ENCODE results near the gene SPATA3.
"Not testable (repeated sequence)": the region's sequence is repeated elsewhere in the genome, so short reads cannot be mapped to it uniquely, and the experiment has no call there.

The SPATA3 gene

DNA sequence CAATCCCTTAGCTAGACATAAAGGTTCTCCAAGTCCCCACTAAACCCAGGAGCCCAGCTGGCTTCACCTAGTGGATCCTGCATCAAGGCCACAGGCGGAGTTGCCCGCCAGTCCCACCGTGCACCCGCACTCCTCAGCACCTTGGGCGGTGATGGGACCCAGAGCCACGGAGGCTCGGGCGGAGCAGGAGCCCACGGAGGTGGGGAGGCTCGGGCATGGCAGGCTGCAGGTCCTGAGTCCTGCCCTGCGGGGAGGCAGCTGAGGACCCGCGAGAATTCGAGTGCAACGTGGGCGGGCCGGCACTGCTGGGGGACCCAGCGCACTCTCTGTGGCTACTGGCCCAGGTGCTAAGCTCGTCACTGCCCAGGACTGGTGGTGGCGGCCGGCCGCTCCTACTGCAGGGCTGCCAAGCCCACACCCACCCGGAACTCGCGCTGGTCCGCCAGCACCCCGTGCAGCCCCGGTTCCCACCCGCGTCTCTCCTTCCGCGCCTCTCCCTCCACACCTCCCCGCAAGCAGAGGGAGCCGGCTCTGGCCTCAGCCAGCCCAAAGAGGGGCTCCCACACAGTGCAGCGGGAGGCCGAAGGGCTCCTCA, 31.7 kb upstream of the SPATA3 start:
- no peaks in the 10 kb centered on the region for H3K9me3 Mint-ChIP-seq
- H3K4me1 Mint-ChIP-seq: no peaks in the 10 kb centered on the region
- no peak for TF ChIP-seq CTCF (IDR thresholded peaks at IDR 0.05; ENCODE audit: unreplicated experiment in 3 of 3)
- no peaks in the 10 kb centered on the region for H3K36me3 Mint-ChIP-seq (ENCODE audit: low read depth)
- H3K4me3 Mint-ChIP-seq: no peak overlapping the region
- H3K27me3 Mint-ChIP-seq (ENCODE audit: low read depth): peaks cover 10% of the 10 kb centered on the region
- H3K27ac Mint-ChIP-seq: no peak overlapping the region

- Mint-ChIP-seq H3K4me1 (no peaks in the 10 kb centered on the region), H3K27ac (no peak overlapping the region), H3K4me3 (no peak overlapping the region), H3K36me3 (ENCODE audit: low read depth) (no peaks in the 10 kb centered on the region), H3K9me3 (no peaks in the 10 kb centered on the region), H3K27me3 (ENCODE audit: low read depth) (no peaks in the 10 kb centered on the region)
- no peak for TF ChIP-seq CTCF (IDR thresholded peaks at IDR 0.05; ENCODE audit: unreplicated experiment in 3 of 3)
Measured at GRCh38 chr2:230967113-230967512, 28.8 kb upstream of the SPATA3 start.

- H3K4me3 Mint-ChIP-seq; H3K27me3 Mint-ChIP-seq (ENCODE audit: low read depth); H3K9me3 Mint-ChIP-seq; H3K27ac Mint-ChIP-seq; H3K36me3 Mint-ChIP-seq (ENCODE audit: low read depth); H3K4me1 Mint-ChIP-seq: not testable (repeated sequence)
Measured at GRCh38 chr2:230968314-230968713, 27.6 kb upstream of the SPATA3 start.

GRCh38 chr2:230968921-230969658, 26.8 kb upstream of the SPATA3 start:
- TF ChIP-seq CTCF (IDR thresholded peaks at IDR 0.05; ENCODE audit: unreplicated experiment in 3 of 3): no peak
- Mint-ChIP-seq H3K36me3 (ENCODE audit: low read depth) (no peaks in the 10 kb centered on the region), H3K27ac (no peak overlapping the region), H3K9me3 (no peaks in the 10 kb centered on the region), H3K27me3 (ENCODE audit: low read depth) (no peaks in the 10 kb centered on the region), H3K4me3 (no peak overlapping the region), H3K4me1 (no peaks in the 10 kb centered on the region)

DNA sequence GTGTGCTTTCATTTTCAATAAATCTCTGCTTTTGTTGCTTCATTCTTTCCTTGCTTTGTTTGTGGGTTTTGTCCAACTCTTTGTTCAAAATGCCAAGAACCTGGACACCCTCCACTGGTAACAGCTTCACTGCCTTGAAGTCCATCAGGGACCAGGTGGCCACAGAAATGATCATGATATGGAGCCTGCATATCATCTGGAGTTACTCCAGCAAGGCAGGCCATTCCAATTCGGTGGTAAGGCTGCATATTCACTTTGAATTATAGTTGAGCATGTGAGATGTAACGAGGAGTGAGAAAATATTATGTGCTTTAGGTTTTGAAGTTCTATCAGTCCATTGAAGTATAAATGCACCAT, 26.3 kb upstream of the SPATA3 start:
- Mint-ChIP-seq H3K27ac (no peak overlapping the region), H3K27me3 (ENCODE audit: low read depth) (no peaks in the 10 kb centered on the region), H3K4me3 (no peak overlapping the region), H3K4me1 (no peaks in the 10 kb centered on the region), H3K36me3 (ENCODE audit: low read depth) (no peaks in the 10 kb centered on the region), H3K9me3 (no peaks in the 10 kb centered on the region)
- no peak for TF ChIP-seq CTCF (IDR thresholded peaks at IDR 0.05; ENCODE audit: unreplicated experiment in 3 of 3)

DNA sequence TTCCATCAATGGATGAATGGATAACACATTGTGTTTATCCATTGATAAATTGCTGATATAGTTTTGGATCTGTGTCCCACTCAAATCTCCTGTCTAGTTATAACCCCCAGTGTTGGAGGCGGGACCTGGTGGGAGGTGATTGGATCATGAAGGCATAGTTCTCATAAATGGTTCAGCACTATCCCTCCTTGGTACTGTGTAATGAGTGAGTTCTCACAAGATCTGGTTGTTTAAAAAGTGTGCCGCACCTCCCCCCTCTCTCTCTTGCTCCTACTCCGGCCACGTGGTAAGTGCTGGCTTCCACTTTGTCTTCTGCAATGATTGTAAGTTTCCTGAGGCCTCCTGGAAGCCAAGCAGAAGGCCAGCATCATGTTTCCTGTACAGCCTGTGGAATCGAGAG, 23.9 kb upstream of the SPATA3 start:
- Mint-ChIP-seq H3K4me3 (no peak overlapping the region), H3K27me3 (ENCODE audit: low read depth) (peaks cover 8% of the 10 kb centered on the region)
- TF ChIP-seq CTCF (IDR thresholded peaks at IDR 0.05; ENCODE audit: unreplicated experiment in 3 of 3): no peak

More for the DNA sequence above, 23.9 kb upstream of the SPATA3 start:
- H3K4me1 Mint-ChIP-seq: no peaks in the 10 kb centered on the region
- no peaks in the 10 kb centered on the region for H3K36me3 Mint-ChIP-seq (ENCODE audit: low read depth)
- no peaks in the 10 kb centered on the region for H3K9me3 Mint-ChIP-seq
- H3K27ac Mint-ChIP-seq: no peak overlapping the region
